ENCODE measurements around the gene BACE2.

- TF ChIP-seq EZH2phosphoT487 (IDR thresholded peaks at IDR 0.05; ENCODE audit: borderline replicate concordance) = no peak
- no peak for TF ChIP-seq CTCF (IDR thresholded peaks at IDR 0.05 in 2 of 3, conservative IDR thresholded peaks at IDR 0.05 in 1 of 3; ENCODE audit: borderline replicate concordance in 1 of 3, insufficient read depth in 1 of 3, low read depth in 2 of 3, low read length in 2 of 3)
- no peak for TF ChIP-seq POLR2AphosphoS5 (IDR thresholded peaks at IDR 0.05; ENCODE audit: low read depth, low read length)
- TF ChIP-seq FOSL1 (IDR thresholded peaks at IDR 0.05; ENCODE audit: low read depth) = no peak
- TF ChIP-seq POLR2A (IDR thresholded peaks at IDR 0.05; ENCODE audit: borderline replicate concordance, extremely low read depth, insufficient read depth, insufficient read length) = no peak
- no peak for TF ChIP-seq JUND (IDR thresholded peaks at IDR 0.05)
- no peak for TF ChIP-seq SIN3A (IDR thresholded peaks at IDR 0.05; ENCODE audit: low read depth)
- TF ChIP-seq, protein P1, sequence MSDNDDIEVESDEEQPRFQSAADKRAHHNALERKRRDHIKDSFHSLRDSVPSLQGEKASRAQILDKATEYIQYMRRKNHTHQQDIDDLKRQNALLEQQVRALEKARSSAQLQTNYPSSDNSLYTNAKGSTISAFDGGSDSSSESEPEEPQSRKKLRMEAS (IDR thresholded peaks at IDR 0.05) = no peak
- no peak for TF ChIP-seq EZH2 (IDR thresholded peaks at IDR 0.05)
- TF ChIP-seq CEBPB (IDR thresholded peaks at IDR 0.05; ENCODE audit: low read depth) = no peak
- TF ChIP-seq TCF7L2 (IDR thresholded peaks at IDR 0.05; ENCODE audit: borderline replicate concordance, extremely low read depth, insufficient read depth, insufficient read length) = no peak
- no peak for TF ChIP-seq ZNF274 (IDR thresholded peaks at IDR 0.05; ENCODE audit: low read depth, low read length)
- TF ChIP-seq REST (IDR thresholded peaks at IDR 0.05; ENCODE audit: low read depth) = no peak
- TF ChIP-seq, protein P2, sequence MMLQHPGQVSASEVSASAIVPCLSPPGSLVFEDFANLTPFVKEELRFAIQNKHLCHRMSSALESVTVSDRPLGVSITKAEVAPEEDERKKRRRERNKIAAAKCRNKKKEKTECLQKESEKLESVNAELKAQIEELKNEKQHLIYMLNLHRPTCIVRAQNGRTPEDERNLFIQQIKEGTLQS (IDR thresholded peaks at IDR 0.05) = no peak
Observed at GRCh38 chr21:41124641-41125201, 43.2 kb upstream of the BACE2 start.

Measured in HCT116 (cell line).